ENCODE results near the gene TLE4.

TLE4 gene

DNA sequence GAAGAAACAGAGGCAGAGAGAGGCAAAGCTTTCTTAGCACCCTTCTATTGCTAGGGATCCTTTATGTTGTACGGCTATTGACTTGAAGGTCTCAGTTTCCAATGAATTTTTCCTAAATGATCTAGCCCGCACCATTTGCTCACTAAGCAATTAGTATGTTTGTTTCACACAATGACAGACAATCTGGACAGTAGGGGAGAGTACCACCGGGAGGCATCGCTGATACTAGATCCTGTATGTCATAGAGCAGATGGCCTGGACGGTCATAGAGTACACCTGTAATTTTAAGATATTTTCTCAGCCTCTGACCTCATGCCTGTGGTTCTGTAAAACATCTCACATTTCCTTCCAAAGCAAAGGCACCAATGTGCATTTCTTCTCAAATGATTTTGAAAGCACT is 194.3 kb downstream of the TLE4 start:
- no peak overlapping the region for H3K27ac ChIP-seq
- TF ChIP-seq, protein P1, sequence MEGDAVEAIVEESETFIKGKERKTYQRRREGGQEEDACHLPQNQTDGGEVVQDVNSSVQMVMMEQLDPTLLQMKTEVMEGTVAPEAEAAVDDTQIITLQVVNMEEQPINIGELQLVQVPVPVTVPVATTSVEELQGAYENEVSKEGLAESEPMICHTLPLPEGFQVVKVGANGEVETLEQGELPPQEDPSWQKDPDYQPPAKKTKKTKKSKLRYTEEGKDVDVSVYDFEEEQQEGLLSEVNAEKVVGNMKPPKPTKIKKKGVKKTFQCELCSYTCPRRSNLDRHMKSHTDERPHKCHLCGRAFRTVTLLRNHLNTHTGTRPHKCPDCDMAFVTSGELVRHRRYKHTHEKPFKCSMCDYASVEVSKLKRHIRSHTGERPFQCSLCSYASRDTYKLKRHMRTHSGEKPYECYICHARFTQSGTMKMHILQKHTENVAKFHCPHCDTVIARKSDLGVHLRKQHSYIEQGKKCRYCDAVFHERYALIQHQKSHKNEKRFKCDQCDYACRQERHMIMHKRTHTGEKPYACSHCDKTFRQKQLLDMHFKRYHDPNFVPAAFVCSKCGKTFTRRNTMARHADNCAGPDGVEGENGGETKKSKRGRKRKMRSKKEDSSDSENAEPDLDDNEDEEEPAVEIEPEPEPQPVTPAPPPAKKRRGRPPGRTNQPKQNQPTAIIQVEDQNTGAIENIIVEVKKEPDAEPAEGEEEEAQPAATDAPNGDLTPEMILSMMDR (IDR thresholded peaks at IDR 0.05), result no peak
- TF ChIP-seq ZFX (IDR thresholded peaks at IDR 0.05; ENCODE audit: borderline replicate concordance), result no peak

DNA sequence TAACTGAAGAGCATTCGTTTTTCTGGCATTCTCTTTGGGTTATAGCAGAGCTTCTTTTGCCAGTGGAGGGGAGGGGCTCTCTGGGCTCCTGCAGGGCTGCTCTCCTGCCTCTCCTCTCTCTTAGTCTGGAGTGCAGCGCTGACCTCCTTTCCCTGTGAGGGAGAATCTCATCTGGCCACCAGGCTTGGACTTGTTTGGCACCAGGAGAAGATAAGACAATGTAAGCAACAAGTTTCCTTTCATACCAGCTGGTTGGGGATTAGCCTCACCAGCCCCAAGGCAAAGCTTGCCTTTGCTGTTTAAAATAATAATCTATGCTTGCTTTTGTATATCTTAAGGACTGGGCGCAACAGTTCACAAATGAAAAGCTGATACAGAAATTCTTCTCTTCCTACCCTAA is 196.4 kb downstream of the TLE4 start:
- no peak for TF ChIP-seq ZFX (IDR thresholded peaks at IDR 0.05; ENCODE audit: borderline replicate concordance)
- TF ChIP-seq, protein P1 (IDR thresholded peaks at IDR 0.05), result no peak
- H3K27ac ChIP-seq, result no peak overlapping the region

DNA sequence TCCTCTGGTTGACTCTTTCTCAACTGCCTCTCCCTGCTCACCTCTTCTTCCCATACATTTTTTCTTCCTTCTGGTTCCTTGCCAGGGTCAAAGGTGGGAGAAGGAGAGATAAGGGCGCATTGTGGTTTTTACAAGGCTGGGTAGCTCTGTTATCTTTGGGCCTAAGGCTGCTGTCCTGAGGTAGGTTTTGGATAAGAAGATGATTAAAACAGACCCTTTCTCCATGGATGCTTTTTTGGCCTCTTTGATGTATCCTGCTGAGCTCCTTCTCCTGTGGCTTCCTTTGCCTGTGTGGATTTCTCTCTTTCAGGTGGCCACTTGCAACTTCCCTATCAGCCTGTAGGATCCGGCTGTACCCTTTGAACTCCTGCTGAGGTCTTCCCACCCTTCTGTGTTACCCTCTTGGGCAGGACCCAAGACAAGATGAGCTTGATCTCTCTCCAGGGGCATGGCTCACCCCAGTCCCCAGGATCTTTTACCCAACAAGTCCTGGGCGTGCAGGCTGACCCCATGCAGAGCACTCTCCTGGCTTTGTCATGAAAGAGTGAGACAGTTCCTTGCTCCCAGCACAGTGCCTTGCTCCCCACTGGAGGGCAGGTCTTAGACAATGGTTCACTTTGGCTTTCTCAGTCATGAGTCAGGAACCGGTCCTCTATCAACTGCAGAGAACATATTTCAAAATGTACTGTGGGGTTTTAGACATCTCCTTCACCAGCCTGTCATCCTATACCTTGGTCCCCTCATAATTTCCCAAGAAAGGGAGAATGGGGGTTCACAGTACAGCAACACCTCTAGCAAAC is 197.9 kb downstream of the TLE4 start:
- H3K27ac ChIP-seq, result no peak overlapping the region
- no peak for TF ChIP-seq ZFX (IDR thresholded peaks at IDR 0.05; ENCODE audit: borderline replicate concordance)

DNA sequence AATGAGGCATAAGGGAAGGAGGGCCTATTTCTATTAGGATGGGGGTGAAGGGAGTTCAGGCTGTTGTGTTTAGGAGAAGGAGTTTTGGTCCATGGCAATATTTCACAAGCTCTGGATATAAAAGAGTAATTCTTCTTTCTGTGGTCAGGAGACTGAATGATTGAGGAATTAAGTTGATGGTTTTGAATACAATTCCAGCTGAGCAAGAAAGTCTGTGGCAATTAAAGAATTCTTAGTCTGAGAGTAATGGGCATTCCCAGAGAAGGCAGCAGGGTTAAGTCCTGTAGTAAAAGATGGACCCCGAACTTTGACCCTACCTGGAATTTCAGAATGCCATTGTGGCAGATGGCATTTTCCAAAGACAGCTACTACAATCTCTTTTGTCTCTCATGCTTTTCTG is 202.6 kb downstream of the TLE4 start:
- no peak for TF ChIP-seq ZFX (IDR thresholded peaks at IDR 0.05; ENCODE audit: borderline replicate concordance)
- TF ChIP-seq, protein P1 (IDR thresholded peaks at IDR 0.05), result no peak
- no peak overlapping the region for H3K27ac ChIP-seq
